Posterior vena cava (tissue), 2 donors: Measurements from ENCODE around the gene ADGB. TPM values are rescaled to one million over a fixed set of nuclear protein-coding genes. Genes with fewer than 3 reads are reported as not detected.
"Not testable (repeated sequence)": the region's sequence is repeated elsewhere in the genome, so short reads cannot be mapped to it uniquely, and the experiment has no call there.

Experiments
- DNase-seq: peaks from one replicate; pipeline ENCODE4 v3.0.0-alpha.2; 2020; ENCODE audit warnings: low spot score
- intact Hi-C, 2 donors: fragments of 100-400 bp; cut with DNase I; formaldehyde crosslinking; loops; one replicate each; pipeline versions ENCODE4 v1.14.1 to v1.14.2; 2022 to 2023
- total RNA-seq, 2 donors: library from RNA; stranded (reverse); fragmentation: NEBNext Ultra II Directional; extraction: Animal tissue kit (Norgen Biotek cat#: 25700); gene quantifications; one replicate each; pipeline ENCODE4 v1.2.1, GENCODE V29; 2021
- donor health status: DM: yes; HTN: yes; CAD: no.
- donor health status: DM: yes; HTN: yes; CAD: no.

ADGB gene
- total RNA-seq, 2 donors from 2014 or later: not detected

- intact Hi-C loops: no loop called here
Measured at GRCh38 chr6:146805546-146806325, 207.0 kb downstream of the ADGB start.

GRCh38 chr6:146809014-146809413 is 210.2 kb downstream of the ADGB start:
- intact Hi-C loops, DNase-seq: not testable (repeated sequence)

More at GRCh38 chr6:146805546-146806325, 207.0 kb downstream of the ADGB start:
- DNase-seq: no peak

GRCh38 chr6:146812811-146813321 is 214.1 kb downstream of the ADGB start:
- intact Hi-C loops, DNase-seq: not testable (repeated sequence)

- no peak for DNase-seq
- intact Hi-C loops: no loop called here
Measured at GRCh38 chr6:146813554-146813953, 214.8 kb downstream of the ADGB start.

GRCh38 chr6:146814148-146814750 is 215.5 kb downstream of the ADGB start:
- intact Hi-C loops: no loop called here
- no peak for DNase-seq

- DNase-seq, intact Hi-C loops: not testable (repeated sequence)
Measured at GRCh38 chr6:146815511-146816462, 217.0 kb downstream of the ADGB start.

GRCh38 chr6:146819596-146820320 is 221.0 kb downstream of the ADGB start:
- intact Hi-C loops: no loop called here
- DNase-seq: no peak

- no peak for DNase-seq
- intact Hi-C loops: no loop called here
Measured at GRCh38 chr6:146827216-146827928, 228.6 kb downstream of the ADGB start.

- no peak for DNase-seq
- intact Hi-C loops: no loop called here
Measured at GRCh38 chr6:146829792-146830565, 231.2 kb downstream of the ADGB start.

GRCh38 chr6:146833157-146833556 is 234.4 kb downstream of the ADGB start:
- intact Hi-C loops: no loop called here
- DNase-seq: no peak

GRCh38 chr6:146840216-146840615 is 241.4 kb downstream of the ADGB start:
- intact Hi-C loops: no loop called here
- DNase-seq: no peak

GRCh38 chr6:146840641-146841040 is 241.9 kb downstream of the ADGB start:
- intact Hi-C loops: no loop called here
- no peak for DNase-seq

- intact Hi-C loops: no loop called here
- DNase-seq: no peak
Measured at GRCh38 chr6:146847426-146847825, 248.7 kb downstream of the ADGB start.

- no peak for DNase-seq
- intact Hi-C loops: loop anchor here (10.0 kb wide), 2 partner anchors 434 to 444 kb away; no protein-coding TSS in a partner anchor
Measured at GRCh38 chr6:146850238-146850896, 251.6 kb downstream of the ADGB start.

- intact Hi-C loops: loop anchor here (10.0 kb wide), 2 partner anchors 434 to 444 kb away; no protein-coding TSS in a partner anchor
- DNase-seq: no peak
Measured at GRCh38 chr6:146850981-146851380, 252.2 kb downstream of the ADGB start.

GRCh38 chr6:146851837-146852236 is 253.1 kb downstream of the ADGB start:
- DNase-seq: no peak
- intact Hi-C loops: loop anchor here (10.0 kb wide), 2 partner anchors 433 to 443 kb away; no protein-coding TSS in a partner anchor
